Measurements from ENCODE around the gene CCDC85A.

DNA sequence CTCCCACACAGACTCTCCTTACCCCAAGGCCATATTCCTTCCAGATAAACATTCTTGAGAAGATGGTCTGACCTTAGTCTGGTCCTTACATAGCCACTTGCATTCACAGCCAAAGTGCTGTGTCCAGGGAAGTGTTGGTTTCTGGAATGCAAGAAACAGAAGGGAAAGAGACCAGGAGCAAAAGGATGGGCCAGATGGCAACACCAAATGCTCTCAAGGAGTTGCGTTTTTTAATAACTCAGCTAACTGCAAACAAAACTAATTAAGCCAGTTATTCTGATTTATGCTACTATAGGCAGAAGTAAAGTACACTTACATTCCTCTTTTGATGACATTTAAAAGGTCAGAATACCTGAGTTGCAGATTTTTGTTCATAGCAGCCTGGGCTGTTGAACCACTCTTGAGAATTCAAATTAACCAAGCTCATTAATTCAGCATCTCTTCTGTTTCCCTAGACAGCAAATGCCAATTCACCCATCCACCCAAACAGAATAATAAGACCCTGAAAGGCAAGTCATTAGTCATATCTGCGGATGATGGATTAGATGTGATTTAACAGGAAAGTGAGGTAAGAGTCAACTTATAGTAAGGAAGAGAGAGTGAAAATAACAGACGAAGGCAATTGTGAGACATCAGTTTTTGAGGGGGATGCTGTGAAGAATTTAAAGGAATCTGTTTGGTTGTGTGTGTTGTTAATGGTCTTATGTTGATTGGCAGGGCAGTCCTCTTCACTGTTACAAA is 18.8 kb downstream of the CCDC85A start:
- TF ChIP-seq CTCF (IDR thresholded peaks at IDR 0.05) (no peak), POLR2A (IDR thresholded peaks at IDR 0.05) (no peak)
